Right lobe of liver (tissue), 4 donors: ENCODE data around the gene SLC4A11.
A peak's percentile ranks its signal among the peaks of the same experiment; 100 is the strongest.

Experiments
- CTCF ChIP-seq, 4 donors: fragments of 200-600 bp in 3 of 4; fragments of 450-650 bp in 1 of 4; IDR thresholded peaks; one replicate each; pipeline versions ENCODE4 v1.5.1 to v1.8.0; 2016 to 2022; ENCODE audit warnings: antibody characterized with exemption in 4 of 4, mild to moderate bottlenecking in 2 of 4
- POLR2A ChIP-seq: fragments of 450-650 bp; IDR thresholded peaks from one replicate; pipeline ENCODE4 v1.6.1; 2017; ENCODE audit warnings: antibody characterized with exemption, mild to moderate bottlenecking
- donor health status: DM: no; HTN: no; CAD: no.
- donor health status: DM: no; HTN: no; CAD: no.
- donor health status: DM: no; HTN: yes; CAD: no.

- TF ChIP-seq CTCF (IDR thresholded peaks at IDR 0.05): peak; percentile 71 to 92 (median 88)
- no peak for TF ChIP-seq POLR2A
Measured at GRCh38 chr20:3218307-3218988, 20.5 kb downstream of the SLC4A11 start.
